ENCODE measurements around the gene OCSTAMP.

DNA sequence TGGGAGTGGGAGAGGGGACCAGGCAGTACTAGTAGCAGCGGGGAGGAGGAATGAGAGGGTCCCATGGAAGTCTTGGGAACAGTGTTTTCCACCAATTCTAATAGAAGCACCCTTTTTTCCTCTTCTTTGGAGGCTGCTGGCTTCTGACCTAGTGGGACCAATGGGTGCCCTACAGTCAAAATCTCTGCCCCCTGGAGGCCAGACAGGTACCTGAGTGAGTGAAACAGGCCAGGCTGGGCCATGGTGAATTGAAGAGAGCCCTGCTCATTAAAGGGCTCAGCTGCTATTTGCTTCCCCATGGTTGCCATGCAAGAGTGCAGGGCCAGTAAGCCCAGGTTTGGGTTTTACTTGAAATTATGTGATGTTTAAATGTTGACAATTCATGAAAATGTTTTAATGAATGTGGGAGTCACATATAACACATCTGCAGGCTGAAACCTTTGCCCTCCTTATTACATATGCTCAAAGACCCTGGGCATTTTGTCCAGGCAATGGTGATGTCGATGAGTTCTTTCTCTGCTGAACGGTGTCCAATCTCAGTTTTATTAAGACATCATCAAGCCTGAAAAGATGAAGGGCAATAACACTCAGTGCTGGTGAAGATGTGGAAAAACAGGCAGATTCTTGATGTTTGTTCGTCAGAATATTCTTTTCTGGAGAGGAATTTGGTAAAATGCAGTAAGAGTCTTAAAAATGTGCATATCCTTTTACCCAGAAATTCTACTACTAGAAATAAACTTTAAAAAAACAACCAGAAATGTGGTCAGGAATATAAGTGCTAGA, 42.3 kb upstream of the OCSTAMP start:
- TF ChIP-seq, protein P1, sequence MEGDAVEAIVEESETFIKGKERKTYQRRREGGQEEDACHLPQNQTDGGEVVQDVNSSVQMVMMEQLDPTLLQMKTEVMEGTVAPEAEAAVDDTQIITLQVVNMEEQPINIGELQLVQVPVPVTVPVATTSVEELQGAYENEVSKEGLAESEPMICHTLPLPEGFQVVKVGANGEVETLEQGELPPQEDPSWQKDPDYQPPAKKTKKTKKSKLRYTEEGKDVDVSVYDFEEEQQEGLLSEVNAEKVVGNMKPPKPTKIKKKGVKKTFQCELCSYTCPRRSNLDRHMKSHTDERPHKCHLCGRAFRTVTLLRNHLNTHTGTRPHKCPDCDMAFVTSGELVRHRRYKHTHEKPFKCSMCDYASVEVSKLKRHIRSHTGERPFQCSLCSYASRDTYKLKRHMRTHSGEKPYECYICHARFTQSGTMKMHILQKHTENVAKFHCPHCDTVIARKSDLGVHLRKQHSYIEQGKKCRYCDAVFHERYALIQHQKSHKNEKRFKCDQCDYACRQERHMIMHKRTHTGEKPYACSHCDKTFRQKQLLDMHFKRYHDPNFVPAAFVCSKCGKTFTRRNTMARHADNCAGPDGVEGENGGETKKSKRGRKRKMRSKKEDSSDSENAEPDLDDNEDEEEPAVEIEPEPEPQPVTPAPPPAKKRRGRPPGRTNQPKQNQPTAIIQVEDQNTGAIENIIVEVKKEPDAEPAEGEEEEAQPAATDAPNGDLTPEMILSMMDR (conservative IDR thresholded peaks at IDR 0.05) = peak; percentile 27
- no peak for TF ChIP-seq ZFX (IDR thresholded peaks at IDR 0.05)
